GM12891 (cell line): Measurements from ENCODE around the gene BCAS1.

ENCODE experiments used
- DNase-seq: peaks from one replicate; pipeline ENCODE4 v3.0.0; 2011; ENCODE audit warnings: low spot score; ENCODE audit not compliant: insufficient read length
- FAIRE-seq: peaks from 2 replicates; lab custom pipeline; 2011; peaks lifted over from hg19 to GRCh38; lab: Jason Lieb, UNC
- PAX5 ChIP-seq: IDR thresholded peaks from 2 replicates; pipeline ENCODE4 v1.6.1; 2011; ENCODE audit warnings: low read length, moderate library complexity, mild to moderate bottlenecking; ENCODE audit not compliant: insufficient read depth, severe bottlenecking
- POLR2A ChIP-seq: IDR thresholded peaks from 2 replicates; pipeline ENCODE4 v1.6.1; 2011; ENCODE audit warnings: low read depth, low read length, control low read depth
- POLR2AphosphoS5 ChIP-seq: IDR thresholded peaks from 2 replicates; pipeline ENCODE4 v1.6.1; 2011; ENCODE audit warnings: low read depth, low read length, control low read depth
- POU2F2 ChIP-seq: IDR thresholded peaks from 2 replicates; pipeline ENCODE4 v1.6.1; 2011; ENCODE audit warnings: low read depth, mild to moderate bottlenecking, control low read depth, low read length, moderate library complexity
- SPI1 ChIP-seq: IDR thresholded peaks from 2 replicates; pipeline ENCODE4 v1.6.1; 2011; ENCODE audit warnings: low read depth, low read length, control low read depth
- TAF1 ChIP-seq: IDR thresholded peaks from 2 replicates; pipeline ENCODE4 v1.6.1; 2011; ENCODE audit warnings: low read depth, low read length, control low read depth

BCAS1 gene

GRCh38 chr20:54084193-54084592, 13.8 kb upstream of the BCAS1 start:
- no peak for DNase-seq
- peak; percentile 51 for FAIRE-seq
- TF ChIP-seq SPI1: no peak
- no peak for TF ChIP-seq POLR2AphosphoS5
- no peak for TF ChIP-seq TAF1

- no peak for DNase-seq
- no peak for FAIRE-seq
- TF ChIP-seq SPI1 (peak; percentile 50; the same call in 1 of the 2 replicates), PAX5 (no peak)
These were observed 13.1 kb upstream of the BCAS1 start for GRCh38 chr20:54083459-54083858.

- FAIRE-seq: no peak
- no peak for DNase-seq
- TF ChIP-seq PAX5 (no peak), POLR2AphosphoS5 (no peak), POU2F2 (no peak)
These were observed 11.7 kb upstream of the BCAS1 start for GRCh38 chr20:54082100-54082499.

- FAIRE-seq (no peak), DNase-seq (no peak)
- no peak for TF ChIP-seq POU2F2
- TF ChIP-seq POLR2AphosphoS5: no peak
- no peak for TF ChIP-seq SPI1
- no peak for TF ChIP-seq PAX5
- TF ChIP-seq TAF1: no peak
- no peak for TF ChIP-seq POLR2A
These were observed 9.3 kb upstream of the BCAS1 start for GRCh38 chr20:54079652-54080051.

- no peak for DNase-seq
- FAIRE-seq: peak; percentile 51
- TF ChIP-seq SPI1: no peak
- TF ChIP-seq POLR2AphosphoS5: no peak
- no peak for TF ChIP-seq POLR2A
- TF ChIP-seq POU2F2: no peak
- TF ChIP-seq TAF1: no peak
- no peak for TF ChIP-seq PAX5
These were observed 8.0 kb upstream of the BCAS1 start for GRCh38 chr20:54078296-54078984.

GRCh38 chr20:54076259-54076658, 5.9 kb upstream of the BCAS1 start:
- no peak for DNase-seq
- no peak for TF ChIP-seq POLR2AphosphoS5
- no peak for TF ChIP-seq SPI1
- no peak for TF ChIP-seq PAX5
- no peak for TF ChIP-seq POU2F2
- no peak for TF ChIP-seq TAF1
- no peak for TF ChIP-seq POLR2A
- no peak for FAIRE-seq

- TF ChIP-seq POLR2AphosphoS5: no peak
- no peak for TF ChIP-seq PAX5
- no peak for TF ChIP-seq TAF1
- no peak for TF ChIP-seq POU2F2
- TF ChIP-seq SPI1: no peak
- TF ChIP-seq POLR2A: no peak
- no peak for FAIRE-seq
- no peak for DNase-seq
These were observed 4.9 kb upstream of the BCAS1 start for GRCh38 chr20:54075322-54075721.

GRCh38 chr20:54074511-54074910, 4.1 kb upstream of the BCAS1 start:
- TF ChIP-seq SPI1 (no peak), PAX5 (no peak), TAF1 (no peak), POLR2A (no peak), POLR2AphosphoS5 (no peak), POU2F2 (no peak)
- no peak for FAIRE-seq

GRCh38 chr20:54073288-54073687, 2.9 kb upstream of the BCAS1 start:
- DNase-seq: no peak
- TF ChIP-seq SPI1 (no peak), TAF1 (no peak), PAX5 (no peak), POLR2A (no peak), POU2F2 (no peak), POLR2AphosphoS5 (no peak)
- no peak for FAIRE-seq

More at GRCh38 chr20:54074511-54074910, 4.1 kb upstream of the BCAS1 start:
- DNase-seq: no peak

GRCh38 chr20:54069501-54069971, 858 bp downstream of the BCAS1 start:
- TF ChIP-seq TAF1 (no peak), POLR2AphosphoS5 (no peak), PAX5 (no peak), POU2F2 (no peak), POLR2A (no peak), SPI1 (no peak)
- no peak for FAIRE-seq
- DNase-seq: no peak

GRCh38 chr20:54068966-54069365, 1.4 kb downstream of the BCAS1 start:
- no peak for TF ChIP-seq POLR2A
- TF ChIP-seq SPI1: no peak
- no peak for TF ChIP-seq TAF1
- FAIRE-seq: no peak
- DNase-seq: no peak
